ENCODE data around the gene ARF6.
"Not testable (repeated sequence)": the region's sequence is repeated elsewhere in the genome, so short reads cannot be mapped to it uniquely, and the experiment has no call there.

The ARF6 gene

GRCh38 chr14:49897965-49898364 is 5.1 kb downstream of the ARF6 start:
- DNase-seq (ENCODE audit: extremely low read depth, insufficient read length) = no peak
- Histone ChIP-seq H3K36me3 (ENCODE audit: control insufficient read depth, insufficient read depth, low read length) (peaks cover 4% of the 10 kb centered on the region), H3K27me3 (replicated peaks; ENCODE audit: control insufficient read depth, insufficient read depth, low read length) (no peaks in the 10 kb centered on the region), H3K4me3 (replicated peaks; ENCODE audit: low read depth, low read length) (peak overlapping the region; percentile 46)
- TF ChIP-seq CTCF (IDR thresholded peaks at IDR 0.05; ENCODE audit: insufficient read depth, low read length, poor library complexity, severe bottlenecking) = no peak

GRCh38 chr14:49898485-49898884 is 5.6 kb downstream of the ARF6 start:
- H3K27me3 ChIP-seq (replicated peaks; ENCODE audit: control insufficient read depth, insufficient read depth, low read length) = no peaks in the 10 kb centered on the region
- no peak for TF ChIP-seq CTCF (IDR thresholded peaks at IDR 0.05; ENCODE audit: insufficient read depth, low read length, poor library complexity, severe bottlenecking)
- peak overlapping the region; percentile 46 for H3K4me3 ChIP-seq (replicated peaks; ENCODE audit: low read depth, low read length)
- H3K36me3 ChIP-seq (ENCODE audit: control insufficient read depth, insufficient read depth, low read length) = peaks cover 4% of the 10 kb centered on the region
- DNase-seq (ENCODE audit: extremely low read depth, insufficient read length) = no peak

- no peak for DNase-seq (ENCODE audit: extremely low read depth, insufficient read length)
- H3K4me3 ChIP-seq (replicated peaks; ENCODE audit: low read depth, low read length) = no peak overlapping the region
- no peaks in the 10 kb centered on the region for H3K27me3 ChIP-seq (replicated peaks; ENCODE audit: control insufficient read depth, insufficient read depth, low read length)
- H3K36me3 ChIP-seq (ENCODE audit: control insufficient read depth, insufficient read depth, low read length) = no peaks in the 10 kb centered on the region
- TF ChIP-seq CTCF (IDR thresholded peaks at IDR 0.05; ENCODE audit: insufficient read depth, low read length, poor library complexity, severe bottlenecking) = no peak
Observed at GRCh38 chr14:49900973-49901372, 8.1 kb downstream of the ARF6 start.

GRCh38 chr14:49902679-49903246 is 9.9 kb downstream of the ARF6 start:
- not testable (repeated sequence) for H3K4me3 ChIP-seq (replicated peaks; ENCODE audit: low read depth, low read length); H3K27me3 ChIP-seq (replicated peaks; ENCODE audit: control insufficient read depth, insufficient read depth, low read length); H3K36me3 ChIP-seq (ENCODE audit: control insufficient read depth, insufficient read depth, low read length); DNase-seq (ENCODE audit: extremely low read depth, insufficient read length)

GRCh38 chr14:49904270-49904669 is 11.4 kb downstream of the ARF6 start:
- H3K4me3 ChIP-seq (replicated peaks; ENCODE audit: low read depth, low read length) = no peak overlapping the region
- H3K27me3 ChIP-seq (replicated peaks; ENCODE audit: control insufficient read depth, insufficient read depth, low read length) = no peaks in the 10 kb centered on the region
- no peaks in the 10 kb centered on the region for H3K36me3 ChIP-seq (ENCODE audit: control insufficient read depth, insufficient read depth, low read length)
- no peak for TF ChIP-seq CTCF (IDR thresholded peaks at IDR 0.05; ENCODE audit: insufficient read depth, low read length, poor library complexity, severe bottlenecking)
- no peak for DNase-seq (ENCODE audit: extremely low read depth, insufficient read length)

GRCh38 chr14:49905989-49906388 is 13.1 kb downstream of the ARF6 start:
- H3K27me3 ChIP-seq (replicated peaks; ENCODE audit: control insufficient read depth, insufficient read depth, low read length) = no peaks in the 10 kb centered on the region
- no peaks in the 10 kb centered on the region for H3K36me3 ChIP-seq (ENCODE audit: control insufficient read depth, insufficient read depth, low read length)
- no peak for DNase-seq (ENCODE audit: extremely low read depth, insufficient read length)
- no peak for TF ChIP-seq CTCF (IDR thresholded peaks at IDR 0.05; ENCODE audit: insufficient read depth, low read length, poor library complexity, severe bottlenecking)
- H3K4me3 ChIP-seq (replicated peaks; ENCODE audit: low read depth, low read length) = no peak overlapping the region
